GM12874 (cell line): Measurements from ENCODE around the gene SIRT5.

Experiments
- CTCF ChIP-seq: IDR thresholded peaks from 2 replicates; pipeline ENCODE4 v1.5.1; 2011; ENCODE audit warnings: low read depth, mild to moderate bottlenecking, control low read depth, low read length, moderate library complexity; ENCODE audit not compliant: insufficient read depth

The SIRT5 gene

GRCh38 chr6:13573669-13574110 lies 711 bp upstream of the SIRT5 start:
- no peak for TF ChIP-seq CTCF

- TF ChIP-seq CTCF, result peak; percentile 58
Observed at GRCh38 chr6:13574149-13574570, 241 bp upstream of the SIRT5 start.

- TF ChIP-seq CTCF, result no peak; the same call in 1 of the 2 replicates
Observed at GRCh38 chr6:13575377-13575775, 975 bp downstream of the SIRT5 start.

GRCh38 chr6:13576017-13576416 lies 1.6 kb downstream of the SIRT5 start:
- no peak for TF ChIP-seq CTCF

GRCh38 chr6:13577926-13578325 lies 3.5 kb downstream of the SIRT5 start:
- no peak for TF ChIP-seq CTCF

GRCh38 chr6:13579911-13580310 lies 5.5 kb downstream of the SIRT5 start:
- TF ChIP-seq CTCF, result no peak

GRCh38 chr6:13581700-13582229 lies 7.4 kb downstream of the SIRT5 start:
- TF ChIP-seq CTCF, result no peak
